Measurements from ENCODE around the gene NUP93.
"Not testable (repeated sequence)": the region's sequence is repeated elsewhere in the genome, so short reads cannot be mapped to it uniquely, and the experiment has no call there.

The NUP93 gene

GRCh38 chr16:56779906-56780305 lies 50.0 kb downstream of the NUP93 start:
- no peak for DNase-seq (ENCODE audit: low read depth in 2 of 2)

- no peak for DNase-seq (ENCODE audit: low read depth in 2 of 2)
Observed at GRCh38 chr16:56780646-56781045, 50.7 kb downstream of the NUP93 start.

- no peak for DNase-seq (ENCODE audit: low read depth in 2 of 2)
Observed at GRCh38 chr16:56781528-56781961, 51.6 kb downstream of the NUP93 start.

GRCh38 chr16:56783344-56783743 lies 53.4 kb downstream of the NUP93 start:
- DNase-seq (ENCODE audit: low read depth in 2 of 2), result no peak

- DNase-seq (ENCODE audit: low read depth in 2 of 2), result no peak
Observed at GRCh38 chr16:56785317-56785716, 55.4 kb downstream of the NUP93 start.

- no peak for DNase-seq (ENCODE audit: low read depth in 2 of 2)
Observed at GRCh38 chr16:56787167-56787566, 57.2 kb downstream of the NUP93 start.

GRCh38 chr16:56788435-56788834 lies 58.5 kb downstream of the NUP93 start:
- DNase-seq (ENCODE audit: low read depth in 2 of 2), result no peak

GRCh38 chr16:56789360-56789759 lies 59.4 kb downstream of the NUP93 start:
- no peak for DNase-seq (ENCODE audit: low read depth in 2 of 2)

- no peak for DNase-seq (ENCODE audit: low read depth in 2 of 2)
Observed at GRCh38 chr16:56792967-56793366, 63.0 kb downstream of the NUP93 start.

GRCh38 chr16:56793492-56793891 lies 63.6 kb downstream of the NUP93 start:
- DNase-seq (ENCODE audit: low read depth in 2 of 2), result no peak

GRCh38 chr16:56795011-56795410 lies 65.1 kb downstream of the NUP93 start:
- DNase-seq (ENCODE audit: low read depth in 2 of 2), result no peak

- DNase-seq (ENCODE audit: low read depth in 2 of 2), result not testable (repeated sequence)
Observed at GRCh38 chr16:56797038-56797437, 67.1 kb downstream of the NUP93 start.

GRCh38 chr16:56797861-56798260 lies 67.9 kb downstream of the NUP93 start:
- DNase-seq (ENCODE audit: low read depth in 2 of 2), result no peak

- no peak for DNase-seq (ENCODE audit: low read depth in 2 of 2)
Observed at GRCh38 chr16:56798955-56799354, 69.0 kb downstream of the NUP93 start.

- no peak for DNase-seq (ENCODE audit: low read depth in 2 of 2)
Observed at GRCh38 chr16:56800355-56800754, 70.4 kb downstream of the NUP93 start.

- no peak for DNase-seq (ENCODE audit: low read depth in 2 of 2)
Observed at GRCh38 chr16:56801762-56802161, 71.8 kb downstream of the NUP93 start.

- DNase-seq (ENCODE audit: low read depth in 2 of 2), result no peak
Observed at GRCh38 chr16:56807011-56807675, 77.2 kb downstream of the NUP93 start.

GRCh38 chr16:56807676-56808067 lies 77.7 kb downstream of the NUP93 start:
- not testable (repeated sequence) for DNase-seq (ENCODE audit: low read depth in 2 of 2)

GRCh38 chr16:56810954-56811353 lies 81.0 kb downstream of the NUP93 start:
- no peak for DNase-seq (ENCODE audit: low read depth in 2 of 2)

GRCh38 chr16:56811602-56812001 lies 81.7 kb downstream of the NUP93 start:
- not testable (repeated sequence) for DNase-seq (ENCODE audit: low read depth in 2 of 2)

- no peak for DNase-seq (ENCODE audit: low read depth in 2 of 2)
Observed at GRCh38 chr16:56812884-56813283, 83.0 kb downstream of the NUP93 start.

GRCh38 chr16:56814537-56815432 lies 84.9 kb downstream of the NUP93 start:
- no peak for DNase-seq (ENCODE audit: low read depth in 2 of 2)

GRCh38 chr16:56815721-56816120 lies 85.8 kb downstream of the NUP93 start:
- DNase-seq (ENCODE audit: low read depth in 2 of 2), result no peak

Measured in stimulated activated CD4-positive, alpha-beta T cell treated with anti-CD3 and anti-CD28 coated beads, Interleukin-4, amount 100 ng/mL, for 48 hours (primary cell).